DMS 273 (cell line): Measurements from ENCODE around the gene ARHGEF28.

Experiments
- DNase-seq: peaks from one replicate; lab custom pipeline; 2025; ENCODE audit not compliant: unreplicated experiment; lab: John Stamatoyannopoulos, UW

ARHGEF28 gene, protein sequence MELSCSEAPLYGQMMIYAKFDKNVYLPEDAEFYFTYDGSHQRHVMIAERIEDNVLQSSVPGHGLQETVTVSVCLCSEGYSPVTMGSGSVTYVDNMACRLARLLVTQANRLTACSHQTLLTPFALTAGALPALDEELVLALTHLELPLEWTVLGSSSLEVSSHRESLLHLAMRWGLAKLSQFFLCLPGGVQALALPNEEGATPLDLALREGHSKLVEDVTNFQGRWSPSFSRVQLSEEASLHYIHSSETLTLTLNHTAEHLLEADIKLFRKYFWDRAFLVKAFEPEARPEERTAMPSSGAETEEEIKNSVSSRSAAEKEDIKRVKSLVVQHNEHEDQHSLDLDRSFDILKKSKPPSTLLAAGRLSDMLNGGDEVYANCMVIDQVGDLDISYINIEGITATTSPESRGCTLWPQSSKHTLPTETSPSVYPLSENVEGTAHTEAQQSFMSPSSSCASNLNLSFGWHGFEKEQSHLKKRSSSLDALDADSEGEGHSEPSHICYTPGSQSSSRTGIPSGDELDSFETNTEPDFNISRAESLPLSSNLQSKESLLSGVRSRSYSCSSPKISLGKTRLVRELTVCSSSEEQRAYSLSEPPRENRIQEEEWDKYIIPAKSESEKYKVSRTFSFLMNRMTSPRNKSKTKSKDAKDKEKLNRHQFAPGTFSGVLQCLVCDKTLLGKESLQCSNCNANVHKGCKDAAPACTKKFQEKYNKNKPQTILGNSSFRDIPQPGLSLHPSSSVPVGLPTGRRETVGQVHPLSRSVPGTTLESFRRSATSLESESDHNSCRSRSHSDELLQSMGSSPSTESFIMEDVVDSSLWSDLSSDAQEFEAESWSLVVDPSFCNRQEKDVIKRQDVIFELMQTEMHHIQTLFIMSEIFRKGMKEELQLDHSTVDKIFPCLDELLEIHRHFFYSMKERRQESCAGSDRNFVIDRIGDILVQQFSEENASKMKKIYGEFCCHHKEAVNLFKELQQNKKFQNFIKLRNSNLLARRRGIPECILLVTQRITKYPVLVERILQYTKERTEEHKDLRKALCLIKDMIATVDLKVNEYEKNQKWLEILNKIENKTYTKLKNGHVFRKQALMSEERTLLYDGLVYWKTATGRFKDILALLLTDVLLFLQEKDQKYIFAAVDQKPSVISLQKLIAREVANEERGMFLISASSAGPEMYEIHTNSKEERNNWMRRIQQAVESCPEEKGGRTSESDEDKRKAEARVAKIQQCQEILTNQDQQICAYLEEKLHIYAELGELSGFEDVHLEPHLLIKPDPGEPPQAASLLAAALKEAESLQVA (N-terminal part only)

DNA sequence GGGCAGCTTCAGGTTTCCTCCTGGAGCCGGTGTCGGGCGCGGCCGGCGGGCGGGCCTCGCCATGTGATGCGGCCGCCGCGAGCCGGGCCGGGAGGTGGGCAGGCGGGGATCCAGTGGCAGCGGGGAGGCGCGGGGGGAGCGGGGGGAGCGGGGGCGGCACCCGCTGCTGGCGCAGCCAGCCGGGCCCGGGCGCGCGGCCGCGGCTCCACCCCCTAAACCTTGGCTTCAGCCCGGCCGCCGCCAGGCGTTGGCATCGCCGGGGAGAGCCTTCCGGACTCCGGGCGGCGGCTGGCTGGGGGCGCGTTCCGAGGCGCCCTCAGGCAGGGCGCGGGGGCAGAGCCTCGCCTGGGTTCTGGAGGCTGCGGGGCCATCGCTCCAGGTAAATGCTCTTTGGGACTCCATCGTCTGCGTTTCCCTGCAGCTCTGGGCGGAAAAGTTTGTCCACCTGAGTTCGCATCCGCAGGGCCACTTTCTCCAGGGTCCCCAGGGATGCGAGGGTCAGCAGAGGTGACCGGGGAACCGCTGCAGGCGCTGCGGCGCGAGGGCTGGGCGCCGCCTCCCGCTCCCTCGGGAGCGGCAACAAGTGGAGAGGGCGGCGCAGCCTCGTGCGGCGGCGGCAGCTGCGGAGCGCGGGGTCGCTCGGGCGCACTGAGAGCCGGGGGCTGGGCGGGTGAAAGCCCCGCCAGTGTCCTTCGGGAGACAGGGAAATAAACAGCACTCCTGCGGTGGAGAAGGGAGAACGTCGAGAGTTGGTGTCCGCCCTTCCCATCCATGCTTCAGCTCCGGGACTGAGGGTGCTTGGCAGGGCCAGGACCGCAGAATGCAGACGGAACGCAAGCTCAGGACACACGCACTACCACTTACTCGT, at the start of gene ARHGEF28:
TSS of gene ARHGEF28 (plus strand) at position 253 of the 868 bp plus-strand sequence. CDS start 58,656 bp downstream, outside the sequence.
- peak; percentile 94 for DNase-seq

DNA sequence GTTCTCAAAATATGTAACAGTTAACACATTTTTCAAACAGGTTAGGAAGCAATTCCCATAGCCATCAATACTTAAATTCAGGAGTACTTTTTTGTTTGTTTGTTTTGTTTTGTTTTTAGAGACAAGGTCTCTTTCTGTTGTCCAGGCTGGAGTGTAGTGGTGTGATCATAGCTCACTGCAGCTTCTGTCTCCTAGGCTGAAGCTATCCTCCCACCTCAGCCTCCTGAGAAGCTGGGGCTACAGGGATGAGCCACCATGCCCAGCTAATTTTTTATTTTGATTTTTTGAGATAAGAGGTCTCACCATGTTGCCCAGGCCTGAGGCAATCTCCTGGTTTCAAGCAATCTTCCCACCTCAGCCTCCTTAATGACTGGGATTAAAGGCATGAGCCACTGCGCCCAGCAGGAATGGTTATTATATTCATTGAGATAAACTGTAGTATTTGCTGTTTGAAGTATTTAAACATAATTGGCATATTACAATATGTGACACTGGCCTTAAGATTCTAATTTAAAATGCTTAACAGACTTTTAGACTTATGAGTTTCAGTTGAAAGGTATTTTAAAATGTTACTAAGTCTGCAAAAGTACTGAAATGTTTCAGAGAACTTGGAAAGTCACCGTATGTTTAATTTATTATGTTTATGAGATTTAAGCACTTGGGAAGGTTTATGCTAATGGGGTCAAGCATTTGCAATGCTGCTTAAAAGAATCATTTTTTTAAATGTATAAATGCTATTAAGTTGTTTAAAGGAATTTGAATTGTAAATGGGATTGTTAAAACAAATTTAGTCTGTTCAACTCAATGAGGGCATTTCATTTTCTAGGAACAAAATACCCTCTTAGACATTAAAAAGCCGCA, 43.5 kb upstream of the ARHGEF28 start:
- no peak for DNase-seq

DNA sequence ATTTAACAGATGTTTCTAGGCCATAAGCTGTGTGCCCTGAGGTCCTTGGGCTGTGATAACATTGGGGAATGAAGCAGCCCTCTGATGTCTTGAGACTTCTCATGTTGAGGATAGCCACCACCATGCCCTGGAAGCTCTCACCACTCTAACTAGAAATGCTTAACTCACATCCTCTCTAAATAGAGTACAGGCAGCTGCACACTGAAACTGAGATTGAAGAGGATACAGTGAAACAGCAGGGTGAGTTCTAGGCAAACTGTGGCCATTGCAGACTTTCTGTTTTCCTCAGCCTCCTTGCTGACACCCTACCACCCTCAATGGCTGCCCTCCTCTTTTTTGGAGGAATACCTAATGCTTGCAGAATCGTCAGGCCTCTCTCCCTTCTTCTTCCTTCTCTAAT, 38.1 kb upstream of the ARHGEF28 start:
- no peak for DNase-seq

DNA sequence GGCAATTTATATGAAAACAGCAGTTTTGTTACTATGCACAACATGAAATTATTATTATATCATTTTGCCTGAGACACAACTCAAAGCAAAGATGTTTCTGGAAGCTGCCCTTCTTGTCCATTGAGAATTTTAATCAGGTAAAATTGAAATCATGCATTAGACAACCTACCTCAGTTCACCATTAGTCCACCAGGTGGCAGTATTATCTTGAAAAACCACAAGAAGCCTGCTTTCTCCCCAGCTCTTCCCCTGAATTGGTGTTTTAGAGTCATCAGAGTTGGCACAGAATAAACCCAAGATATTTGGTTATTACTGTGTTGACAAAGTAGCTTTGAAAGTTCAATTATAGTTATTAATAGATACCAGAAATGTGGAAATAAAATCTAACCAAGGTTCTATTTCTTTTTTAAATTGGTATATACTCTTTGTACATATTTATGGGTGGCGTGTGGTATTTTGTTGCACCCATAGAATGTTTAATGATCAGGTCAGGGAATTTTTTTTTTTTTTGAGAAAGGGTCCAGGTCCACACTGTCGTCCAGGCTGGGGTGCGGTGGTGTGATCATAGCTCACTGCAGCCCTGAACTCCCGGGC, 34.8 kb upstream of the ARHGEF28 start:
- peak; percentile 89 for DNase-seq

DNA sequence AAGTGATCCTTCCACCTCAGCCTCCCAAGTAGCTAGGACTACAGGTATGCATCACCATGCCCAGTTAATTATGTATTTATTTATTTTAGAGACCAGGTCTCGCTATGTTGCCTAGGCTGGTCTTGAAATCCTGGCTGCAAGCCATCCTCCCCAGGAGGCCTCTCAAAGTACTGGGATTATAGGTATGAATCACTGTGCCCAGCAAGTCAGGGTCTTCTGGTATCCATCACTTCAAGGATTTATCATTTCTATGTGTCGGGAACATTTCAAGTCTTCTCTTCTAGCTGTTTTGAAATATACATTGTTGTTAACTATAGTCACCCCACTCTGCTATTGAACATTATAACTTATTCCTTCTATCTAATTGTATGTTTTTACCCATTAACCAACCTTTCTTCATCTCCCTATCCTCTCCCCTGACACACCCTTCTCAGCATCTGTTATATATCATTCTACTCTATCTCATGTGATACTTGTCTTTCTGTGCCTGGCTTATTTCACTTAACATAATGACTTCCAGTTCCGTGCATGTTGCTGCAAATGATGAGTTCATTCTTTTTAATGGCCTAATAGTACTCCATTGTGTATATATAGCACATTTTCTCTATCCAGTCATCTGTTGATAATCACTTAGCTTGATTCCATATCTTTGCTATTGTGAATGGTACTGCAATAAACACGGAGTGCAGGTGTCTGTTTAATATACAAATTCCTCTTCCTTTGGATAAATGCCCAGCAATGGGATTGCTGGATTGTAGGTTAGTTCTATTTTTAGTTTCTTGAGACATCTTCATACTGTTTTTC, 34.1 kb upstream of the ARHGEF28 start:
- peak; percentile 20 for DNase-seq

DNA sequence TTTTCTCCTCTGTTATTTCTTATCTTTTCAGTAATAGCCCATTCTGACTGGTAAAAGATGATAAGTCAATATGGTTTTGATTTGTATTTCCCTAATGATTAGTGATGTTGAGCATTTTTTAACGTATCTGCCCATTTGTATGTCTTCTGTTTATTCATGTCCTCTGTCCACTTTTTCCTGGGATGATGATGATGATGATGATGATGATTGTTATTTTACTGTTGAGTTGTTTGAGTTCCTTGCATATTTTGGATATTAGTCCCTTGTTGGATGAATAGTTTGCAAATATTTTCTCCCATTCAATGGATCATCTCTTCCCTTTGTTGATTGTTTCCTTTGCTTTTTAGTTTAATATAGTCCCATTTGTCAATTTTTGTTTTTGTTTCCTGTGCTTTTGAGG, 33.4 kb upstream of the ARHGEF28 start:
- DNase-seq, result no peak

DNA sequence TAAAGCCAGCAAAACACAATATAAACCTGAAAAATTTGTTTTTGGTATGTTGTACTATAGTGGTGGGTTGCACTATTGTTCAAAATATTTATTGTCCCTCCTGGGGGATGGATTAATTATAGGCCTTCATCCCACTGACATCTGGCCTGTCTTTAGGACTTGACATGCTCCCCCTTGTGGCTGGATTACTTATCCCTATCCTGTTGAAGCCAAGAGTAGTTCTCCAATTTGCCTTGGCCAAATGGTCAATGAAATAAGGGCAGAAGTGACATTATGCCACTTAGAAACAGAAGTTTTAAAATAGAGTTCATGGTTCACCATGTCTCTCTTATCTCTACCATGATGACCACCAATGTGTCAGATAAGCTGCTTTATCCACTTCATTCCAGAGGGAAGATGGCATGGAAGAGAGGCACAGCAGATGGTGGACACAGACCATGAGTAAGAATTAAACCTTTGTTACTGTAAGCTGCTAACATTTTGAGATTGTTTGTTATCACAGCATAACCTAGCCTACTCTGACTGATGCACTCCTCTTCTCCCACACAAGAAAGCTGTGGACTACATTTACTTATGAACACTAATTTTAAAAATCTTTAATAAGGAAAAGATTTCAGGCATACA, 29.2 kb upstream of the ARHGEF28 start:
- peak; percentile 87 for DNase-seq

DNA sequence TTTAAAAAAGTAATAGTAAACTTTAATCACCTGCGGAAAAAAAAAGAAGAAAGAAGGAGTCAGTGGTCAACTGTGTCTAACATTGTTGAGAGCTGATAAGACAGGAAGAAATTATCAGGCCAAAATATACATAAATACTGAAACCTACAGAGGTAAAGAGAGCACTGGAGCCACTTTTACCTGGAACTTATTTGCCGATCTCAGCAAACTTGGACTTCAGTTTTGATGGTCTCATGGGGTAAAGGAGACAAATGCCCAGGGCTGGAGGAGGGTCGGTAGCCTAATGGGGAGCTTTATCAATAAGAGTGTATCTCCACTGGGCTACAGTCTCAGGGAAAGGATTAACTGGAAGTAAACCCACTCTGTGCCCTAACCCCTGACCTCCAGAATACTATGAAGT, 26.6 kb upstream of the ARHGEF28 start:
- DNase-seq, result no peak

DNA sequence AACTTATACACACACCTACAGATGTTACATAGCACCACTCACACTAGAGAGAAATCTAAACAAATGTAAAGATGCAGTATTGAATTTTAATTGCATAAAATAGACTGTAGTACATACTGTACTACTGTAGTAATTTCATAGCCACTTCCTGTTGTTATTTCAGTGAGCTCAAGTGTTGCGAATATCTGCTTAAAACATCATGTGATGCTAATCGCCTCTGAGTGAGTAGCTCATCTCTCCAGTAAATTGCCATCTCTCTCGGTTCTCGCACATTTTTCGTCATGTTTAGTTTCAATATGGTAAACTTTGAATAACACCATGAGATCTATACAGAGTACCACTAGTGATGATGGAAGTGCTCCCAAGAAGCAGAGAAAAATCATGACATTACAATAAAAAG, 22.0 kb upstream of the ARHGEF28 start:
- no peak for DNase-seq

DNA sequence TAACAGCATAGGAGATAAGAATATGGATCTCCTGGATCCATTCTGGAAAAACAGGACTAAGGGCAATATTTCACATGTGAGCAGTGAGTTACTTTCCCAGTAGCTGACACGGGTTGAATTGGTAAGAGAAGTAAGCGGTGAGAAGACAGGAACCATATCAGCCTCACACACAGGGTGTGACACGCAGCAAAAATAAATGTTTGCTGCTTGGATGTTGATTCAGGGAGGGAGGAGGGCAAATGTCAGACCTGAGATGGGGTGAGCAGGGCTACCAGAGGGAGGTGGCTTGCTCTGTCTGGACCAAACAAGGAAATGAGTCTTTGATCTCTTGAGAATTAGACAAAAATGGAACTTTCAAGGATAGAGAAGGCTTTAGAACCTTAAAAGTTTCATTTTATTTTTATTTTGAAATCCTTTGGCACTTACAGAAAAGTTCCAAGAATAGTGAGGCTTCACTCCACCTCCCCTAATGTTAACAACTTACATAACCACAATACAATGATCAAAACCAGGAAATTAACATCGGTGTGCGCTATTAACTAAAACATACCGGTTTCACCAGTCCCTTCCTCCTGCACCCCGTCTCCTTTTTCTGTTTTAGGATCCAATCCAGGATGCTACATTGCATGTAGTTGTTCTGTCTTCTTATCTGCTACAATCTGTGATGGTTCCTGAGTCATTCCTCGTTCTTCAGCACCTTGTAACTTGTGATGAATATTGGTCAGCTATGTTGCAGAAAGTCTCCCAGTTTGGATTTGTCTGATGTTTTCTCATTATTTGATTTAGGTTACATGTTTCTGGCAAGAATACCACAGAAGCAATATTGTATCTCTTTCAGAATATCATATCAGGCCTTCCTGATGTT, 20.5 kb upstream of the ARHGEF28 start:
- DNase-seq, result no peak

DNA sequence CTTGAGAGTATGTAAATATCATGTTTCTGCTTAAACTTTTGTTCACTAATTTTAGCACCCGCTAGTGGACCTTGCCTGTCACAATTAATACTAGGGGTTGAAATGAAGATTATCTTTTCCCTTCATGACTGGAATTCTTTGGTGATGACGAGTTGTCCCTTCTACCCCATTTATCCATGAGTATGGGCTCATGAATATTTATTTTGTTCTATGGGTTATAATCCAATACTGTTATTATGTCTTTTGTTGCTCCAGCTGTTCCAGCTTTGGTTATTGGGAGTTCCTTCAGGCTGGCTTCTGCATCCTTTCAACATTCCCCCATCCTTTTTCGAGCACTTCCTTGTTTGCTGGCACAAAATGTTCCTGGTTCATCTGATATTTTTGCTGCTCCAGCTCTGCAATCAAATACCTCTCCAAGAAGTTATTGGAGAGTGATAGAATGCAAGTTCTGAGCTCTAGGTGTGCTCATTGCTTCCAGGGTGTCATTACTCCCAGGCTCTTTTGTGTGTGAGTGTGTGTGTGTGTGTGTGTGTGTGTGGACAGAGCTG, 19.7 kb upstream of the ARHGEF28 start:
- no peak for DNase-seq

DNA sequence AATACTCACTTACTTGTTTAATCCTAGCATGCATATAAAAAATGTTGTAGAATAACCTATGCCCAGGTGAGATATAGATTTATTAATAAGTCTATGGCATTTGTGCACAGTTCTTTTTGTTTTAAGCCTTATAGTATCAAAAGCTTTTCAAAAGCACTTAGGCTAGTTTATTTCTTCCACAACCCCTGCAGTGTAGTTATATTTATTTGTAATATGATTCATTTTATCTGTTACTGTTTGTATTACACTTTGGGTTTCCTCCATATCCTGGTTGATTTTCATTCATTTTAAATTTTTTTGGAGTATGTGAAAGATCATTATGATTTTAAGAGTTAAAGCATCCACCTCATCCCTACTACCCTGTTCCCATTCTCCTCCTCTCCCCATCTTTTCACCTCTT, 18.8 kb upstream of the ARHGEF28 start:
- DNase-seq, result no peak

DNA sequence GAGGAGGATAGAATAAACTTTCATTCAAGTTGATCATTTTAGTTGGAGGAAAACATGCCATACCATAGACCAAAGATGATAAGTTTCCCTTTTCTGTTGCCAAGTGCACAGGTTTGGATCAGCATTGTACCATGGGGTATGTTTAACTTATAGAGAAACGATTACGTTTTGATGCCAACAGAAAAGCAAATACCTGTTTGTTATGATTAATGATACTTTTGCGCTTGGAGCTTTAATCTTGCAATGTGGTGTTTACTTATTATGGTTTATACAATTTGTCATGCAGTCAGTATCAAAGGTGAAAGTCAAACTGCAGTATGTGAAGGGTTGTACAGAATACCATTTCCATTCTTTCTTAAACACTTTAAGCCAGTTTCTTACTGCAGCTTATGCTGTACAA, 13.2 kb upstream of the ARHGEF28 start:
- DNase-seq, result no peak

DNA sequence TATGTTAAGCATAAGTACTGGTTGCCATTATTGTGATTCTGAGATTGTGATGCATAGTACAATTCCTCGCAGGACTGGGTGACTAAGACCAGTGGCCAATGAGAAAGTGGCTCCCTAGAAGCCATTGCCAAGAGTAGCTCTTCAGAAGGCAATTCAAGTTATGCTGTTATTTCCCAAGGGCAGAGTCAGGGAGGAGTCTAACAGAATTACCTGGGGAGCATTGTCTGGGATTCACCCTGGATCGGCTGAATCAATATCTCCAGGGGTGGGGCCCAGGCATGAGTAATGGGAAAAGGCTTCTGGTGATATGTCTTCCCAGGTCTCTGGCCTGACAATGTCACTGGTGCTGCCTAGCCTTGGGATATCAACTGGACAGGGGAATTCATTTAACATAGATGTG, 10.9 kb upstream of the ARHGEF28 start:
- DNase-seq, result no peak

DNA sequence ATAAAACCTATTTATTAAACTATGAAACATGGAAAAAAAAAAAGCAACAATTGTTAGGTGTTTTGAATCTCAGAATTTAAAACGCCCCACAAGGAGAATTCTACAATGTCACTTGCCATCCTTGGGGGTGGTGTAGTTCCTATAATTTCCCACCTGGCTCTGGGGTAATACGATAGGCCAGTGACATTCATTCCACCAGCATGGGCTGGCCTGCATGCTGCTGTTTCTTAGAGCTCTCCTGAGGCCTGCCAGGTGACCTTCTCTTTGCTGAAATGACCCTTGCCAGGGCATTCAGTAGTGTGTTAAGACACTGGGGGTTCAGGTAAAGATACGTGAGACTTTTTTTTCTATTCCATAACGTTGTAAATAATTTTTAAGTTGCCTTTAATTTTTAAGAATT, 10.0 kb upstream of the ARHGEF28 start:
- DNase-seq, result peak; percentile 23

DNA sequence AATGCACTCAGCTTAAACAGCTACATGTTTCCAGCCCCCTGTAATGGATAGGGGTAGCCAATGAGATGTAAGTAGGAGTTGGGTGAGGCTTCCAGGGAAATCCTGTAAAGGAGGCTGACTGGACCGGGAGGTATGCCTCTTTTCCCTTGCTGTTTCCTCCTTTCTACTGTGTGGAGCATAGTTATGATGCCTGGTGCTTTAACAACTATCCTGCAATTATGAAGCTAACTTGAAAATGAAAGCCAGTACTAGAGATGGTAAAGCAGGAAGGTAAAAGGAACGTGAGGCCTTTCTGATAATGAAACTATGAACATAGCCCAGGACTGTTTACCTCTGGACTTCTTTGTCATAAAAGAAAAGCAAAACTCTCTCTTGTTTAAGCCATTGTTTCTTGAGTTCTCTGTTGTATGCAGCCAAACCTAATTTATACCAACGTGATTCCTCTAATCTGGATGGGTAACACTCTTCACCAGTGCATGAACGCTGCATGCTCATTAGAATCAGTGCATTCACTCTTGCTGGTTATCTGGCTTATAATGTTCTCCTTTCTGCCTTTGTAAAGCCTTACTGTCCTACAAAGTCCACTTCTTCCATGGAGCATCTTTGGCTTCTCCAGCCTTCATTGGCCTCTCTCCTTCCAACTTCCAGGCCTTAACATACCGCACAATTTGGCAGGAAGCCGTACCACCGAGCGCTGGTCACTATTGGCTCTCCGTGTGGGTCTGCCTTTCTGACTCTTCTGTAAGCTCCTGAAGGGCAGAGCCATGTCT, 8.3 kb upstream of the ARHGEF28 start:
- peak; percentile 43 for DNase-seq
